Iris pigment epithelial cell (primary cell): ENCODE measurements around the gene EPC2.
A peak's percentile ranks its signal among the peaks of the same experiment; 100 is the strongest.
"Not testable (repeated sequence)": the region's sequence is repeated elsewhere in the genome, so short reads cannot be mapped to it uniquely, and the experiment has no call there.

Experiments
- DNase-seq: peaks from one replicate; pipeline ENCODE4 v3.0.0-alpha.2; 2011; ENCODE audit warnings: low read depth

The EPC2 gene

GRCh38 chr2:148721991-148722777 lies 77.6 kb downstream of the EPC2 start:
- peak; percentile 20 for DNase-seq

GRCh38 chr2:148725564-148725963 lies 81.0 kb downstream of the EPC2 start:
- no peak for DNase-seq

GRCh38 chr2:148726228-148726627 lies 81.7 kb downstream of the EPC2 start:
- DNase-seq, result no peak

- DNase-seq, result peak; percentile 5
These were observed 85.5 kb downstream of the EPC2 start for GRCh38 chr2:148730085-148730484.

GRCh38 chr2:148737742-148738141 lies 93.2 kb downstream of the EPC2 start:
- DNase-seq, result no peak

- DNase-seq, result no peak
These were observed 95.0 kb downstream of the EPC2 start for GRCh38 chr2:148739454-148740105.

GRCh38 chr2:148742373-148742772 lies 97.8 kb downstream of the EPC2 start:
- DNase-seq, result no peak

GRCh38 chr2:148745151-148745851 lies 100.8 kb downstream of the EPC2 start:
- peak; percentile 1 for DNase-seq

GRCh38 chr2:148746973-148747372 lies 102.4 kb downstream of the EPC2 start:
- DNase-seq, result no peak

GRCh38 chr2:148751907-148752306 lies 107.4 kb downstream of the EPC2 start:
- no peak for DNase-seq

GRCh38 chr2:148752977-148753376 lies 108.4 kb downstream of the EPC2 start:
- DNase-seq, result no peak

GRCh38 chr2:148754864-148755263 lies 110.3 kb downstream of the EPC2 start:
- DNase-seq, result no peak

- peak; percentile 84 for DNase-seq
These were observed 111.9 kb downstream of the EPC2 start for GRCh38 chr2:148756292-148756975.

GRCh38 chr2:148764815-148765214 lies 120.3 kb downstream of the EPC2 start:
- DNase-seq, result no peak

GRCh38 chr2:148770047-148770446 lies 125.5 kb downstream of the EPC2 start:
- DNase-seq, result no peak

- peak; percentile 8 for DNase-seq
These were observed 137.0 kb downstream of the EPC2 start for GRCh38 chr2:148781544-148781943.

GRCh38 chr2:148789059-148789458 lies 144.5 kb downstream of the EPC2 start:
- no peak for DNase-seq

- DNase-seq, result not testable (repeated sequence)
These were observed 145.6 kb downstream of the EPC2 start for GRCh38 chr2:148790172-148790571.

- peak; percentile 9 for DNase-seq
These were observed 150.0 kb downstream of the EPC2 start for GRCh38 chr2:148794558-148794957.

- no peak for DNase-seq
These were observed 152.4 kb downstream of the EPC2 start for GRCh38 chr2:148796735-148797512.

- DNase-seq, result no peak
These were observed 158.1 kb downstream of the EPC2 start for GRCh38 chr2:148802448-148803220.
